Testis (tissue), 3 donors: ENCODE measurements around the gene SCYL2. TPM values are rescaled to one million over a fixed set of nuclear protein-coding genes. Genes with fewer than 3 reads are reported as not detected.

Source experiments
- DNase-seq: peaks from one replicate; pipeline ENCODE4 v3.0.0-alpha.2; 2019
- H3K27ac ChIP-seq, 2 donors: fragments of 200-600 bp; sonication (generic); one replicate each; pipeline ENCODE4 v1.5.1; 2019
- H3K27me3 ChIP-seq: fragments of 200-600 bp; sonication (generic); one replicate; pipeline ENCODE4 v1.5.1; 2019
- H3K36me3 ChIP-seq: fragments of 200-600 bp; sonication (generic); one replicate; pipeline ENCODE4 v1.5.1; 2017; ENCODE audit warnings: low read depth; ENCODE audit errors: missing control alignments
- H3K4me1 ChIP-seq: fragments of 200-600 bp; sonication (generic); one replicate; pipeline ENCODE4 v1.5.1; 2019
- H3K4me3 ChIP-seq, 2 donors: fragments of 200-600 bp; sonication (generic); one replicate each; pipeline ENCODE4 v1.5.1; 2017 to 2019
- H3K9me3 ChIP-seq: fragments of 200-600 bp; sonication (generic); one replicate; pipeline ENCODE4 v1.5.1; 2017
- POLR2A ChIP-seq: fragments of 450-650 bp; IDR thresholded peaks from one replicate; pipeline ENCODE4 v1.6.1; 2017; ENCODE audit warnings: antibody characterized with exemption, mild to moderate bottlenecking, moderate library complexity
- WGBS, 2 donors: methylation state at CpG; one replicate each; pipeline ENCODE4 v1.1.5; 2018; 5-methylcytosine and 5-hydroxymethylcytosine counted together
- intact Hi-C: fragments of 100-400 bp; cut with DNase I; formaldehyde crosslinking; loops from one replicate; pipeline ENCODE4 v1.15.1; 2023; ENCODE audit warnings: low total_unique reads
- polyA plus RNA-seq: library from polyadenylated mRNA; stranded (reverse); fragments of 350-450 nt; fragmentation: Illumina TruSeq; extraction: RNeasy Lipid Tissue Mini Kit (QIAGEN cat#74804); gene quantifications from one replicate; pipeline ENCODE4 v1.2.3, GENCODE V29; 2014; ENCODE audit warnings: low read depth, low replicate concordance; ENCODE audit not compliant: insufficient read depth
- total RNA-seq, 2 donors: library from RNA; depleted of rRNA; stranded (reverse); fragments of >200 nt; gene quantifications; one replicate each; pipeline ENCODE4 v1.2.3, GENCODE V29; 2016
- TF ChIP-seq, protein P1 (sequence below), 3 experiments: fragments of 450-650 bp in 2 of 3; fragments of 200-600 bp in 1 of 3; sonication (generic) in 1 of 3; IDR thresholded peaks; one replicate each; pipeline ENCODE4 v1.5.1; 2016 to 2019; ENCODE audit warnings: antibody characterized with exemption in 3 of 3, mild to moderate bottlenecking in 2 of 3, moderate library complexity in 1 of 3

SCYL2 gene
- total and polyA plus RNA-seq, 3 donors from 2014 or later, result 23.1 to 75.4 (median 49.0) TPM

- Histone ChIP-seq H3K4me3 (no peak overlapping the region), H3K4me1 (no peaks in the 10 kb centered on the region), H3K36me3 (no peaks in the 10 kb centered on the region), H3K27me3 (no peaks in the 10 kb centered on the region), H3K27ac (peak overlapping the region in 1 of 2 donors; percentile 96), H3K9me3 (no peaks in the 10 kb centered on the region)
- intact Hi-C loops, result no loop called here
- TF ChIP-seq, protein P1, sequence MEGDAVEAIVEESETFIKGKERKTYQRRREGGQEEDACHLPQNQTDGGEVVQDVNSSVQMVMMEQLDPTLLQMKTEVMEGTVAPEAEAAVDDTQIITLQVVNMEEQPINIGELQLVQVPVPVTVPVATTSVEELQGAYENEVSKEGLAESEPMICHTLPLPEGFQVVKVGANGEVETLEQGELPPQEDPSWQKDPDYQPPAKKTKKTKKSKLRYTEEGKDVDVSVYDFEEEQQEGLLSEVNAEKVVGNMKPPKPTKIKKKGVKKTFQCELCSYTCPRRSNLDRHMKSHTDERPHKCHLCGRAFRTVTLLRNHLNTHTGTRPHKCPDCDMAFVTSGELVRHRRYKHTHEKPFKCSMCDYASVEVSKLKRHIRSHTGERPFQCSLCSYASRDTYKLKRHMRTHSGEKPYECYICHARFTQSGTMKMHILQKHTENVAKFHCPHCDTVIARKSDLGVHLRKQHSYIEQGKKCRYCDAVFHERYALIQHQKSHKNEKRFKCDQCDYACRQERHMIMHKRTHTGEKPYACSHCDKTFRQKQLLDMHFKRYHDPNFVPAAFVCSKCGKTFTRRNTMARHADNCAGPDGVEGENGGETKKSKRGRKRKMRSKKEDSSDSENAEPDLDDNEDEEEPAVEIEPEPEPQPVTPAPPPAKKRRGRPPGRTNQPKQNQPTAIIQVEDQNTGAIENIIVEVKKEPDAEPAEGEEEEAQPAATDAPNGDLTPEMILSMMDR (IDR thresholded peaks at IDR 0.05), result no peak
- no peak for TF ChIP-seq POLR2A
- no peak for DNase-seq
- WGBS, 2 donors, result 44 to 51% methylated on average over 5 of the region's 5 CpGs
These were observed 2.0 kb downstream of the SCYL2 start for GRCh38 chr12:100268835-100269564.

DNA sequence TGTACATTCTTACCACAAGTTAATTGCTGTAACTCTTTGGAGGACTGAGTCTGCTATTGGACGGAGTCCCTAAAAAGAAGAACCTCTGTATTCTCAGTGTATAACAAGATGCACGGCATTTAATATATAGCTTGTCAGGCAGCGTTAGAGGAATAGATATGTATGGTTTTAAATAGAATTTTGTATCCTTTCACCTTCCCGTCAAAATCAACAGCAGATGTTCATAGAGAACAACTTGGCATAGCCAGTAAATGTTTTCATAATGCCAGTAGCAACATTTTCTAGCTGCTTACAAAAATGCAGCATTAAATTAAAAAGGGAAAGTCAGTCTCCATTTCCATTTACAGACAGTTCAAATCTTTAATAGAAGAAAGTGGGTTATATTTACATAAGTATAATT is 6.8 kb downstream of the SCYL2 start:
- intact Hi-C loops, result no loop called here
- 73 to 83% methylated on average over 4 of the region's 4 CpGs for WGBS, 2 donors
- no peak for DNase-seq
- H3K4me3 ChIP-seq, result no peak overlapping the region
- H3K27me3 ChIP-seq, result no peaks in the 10 kb centered on the region
- H3K27ac ChIP-seq, result no peak overlapping the region
- no peaks in the 10 kb centered on the region for H3K9me3 ChIP-seq
- H3K4me1 ChIP-seq, result no peaks in the 10 kb centered on the region
- TF ChIP-seq, protein P1 (IDR thresholded peaks at IDR 0.05), result no peak
- no peak for TF ChIP-seq POLR2A
- H3K36me3 ChIP-seq, result no peaks in the 10 kb centered on the region

DNA sequence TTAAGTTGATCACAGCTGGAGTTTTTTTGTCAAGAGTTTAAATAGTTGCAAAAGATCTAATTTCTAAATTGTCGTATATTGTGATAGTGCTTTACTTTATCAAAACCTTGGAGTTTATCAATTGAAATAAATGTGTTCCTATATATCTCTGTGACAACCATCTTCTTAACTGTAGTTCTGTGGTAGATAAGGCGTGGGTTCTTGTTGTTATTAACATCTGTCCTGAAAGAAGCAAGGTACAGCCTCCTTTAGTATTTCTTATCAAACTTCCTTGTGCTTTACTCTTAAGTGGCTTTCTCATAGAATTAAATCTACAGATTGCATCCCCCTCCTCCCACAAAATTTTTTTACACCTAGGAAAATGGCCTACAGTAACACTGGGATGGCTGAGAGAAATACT is 7.3 kb downstream of the SCYL2 start:
- Histone ChIP-seq H3K4me3 (no peak overlapping the region), H3K27ac (no peak overlapping the region), H3K36me3 (no peaks in the 10 kb centered on the region), H3K9me3 (no peaks in the 10 kb centered on the region), H3K27me3 (no peaks in the 10 kb centered on the region), H3K4me1 (no peaks in the 10 kb centered on the region)
- intact Hi-C loops, result no loop called here
- no peak for DNase-seq
- 70 to 80% methylated on average over 2 of the region's 2 CpGs for WGBS, 2 donors
- no peak for TF ChIP-seq POLR2A
- TF ChIP-seq, protein P1 (IDR thresholded peaks at IDR 0.05), result no peak

DNA sequence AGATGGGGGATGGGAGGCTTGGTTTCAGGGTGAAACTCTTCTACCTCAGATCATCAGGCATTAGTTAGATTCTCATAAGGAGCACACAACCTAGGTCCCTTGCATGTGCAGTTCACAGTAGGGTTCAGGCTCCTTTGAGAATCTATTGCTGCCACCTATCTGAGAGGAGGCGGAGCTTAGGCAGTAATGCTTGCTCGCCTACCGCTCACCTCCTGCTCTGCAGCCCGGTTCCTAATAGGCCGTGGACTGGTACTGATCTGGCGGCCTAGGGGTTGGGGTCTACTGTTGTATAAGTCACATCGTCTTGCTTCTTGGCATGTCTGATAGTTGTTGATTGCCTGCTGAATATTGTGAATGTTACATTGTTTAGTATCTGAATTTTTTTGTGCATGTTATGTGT is 12.2 kb downstream of the SCYL2 start:
- Histone ChIP-seq H3K36me3 (no peaks in the 10 kb centered on the region), H3K27ac (no peak overlapping the region), H3K27me3 (no peaks in the 10 kb centered on the region), H3K4me1 (no peaks in the 10 kb centered on the region), H3K4me3 (no peak overlapping the region), H3K9me3 (no peaks in the 10 kb centered on the region)
- DNase-seq, result no peak
- WGBS, 2 donors, result 86 to 97% methylated on average over 7 of the region's 7 CpGs
- intact Hi-C loops, result no loop called here
- TF ChIP-seq, protein P1 (IDR thresholded peaks at IDR 0.05), result no peak
- no peak for TF ChIP-seq POLR2A
